Left renal pelvis (tissue), 4 donors: ENCODE data around the gene HSFX1. TPM values are rescaled to one million over a fixed set of nuclear protein-coding genes. Genes with fewer than 3 reads are reported as not detected.

Experiments
- DNase-seq, 4 donors: peaks; one replicate each; pipeline ENCODE4 v3.0.0-alpha.2; 2013; ENCODE audit warnings: low read depth in 4 of 4, low spot score in 3 of 4
- polyA plus RNA-seq, 4 donors: library from polyadenylated mRNA; unstranded; fragments of 120-200 nt; gene quantifications; one replicate each; pipeline ENCODE4 v1.2.1, GENCODE V29; 2013; ENCODE audit not compliant: insufficient read length in 4 of 4

The HSFX1 gene
- polyA plus RNA-seq, 4 donors: 1.6 to 2.5 (median 2.0) TPM

DNA sequence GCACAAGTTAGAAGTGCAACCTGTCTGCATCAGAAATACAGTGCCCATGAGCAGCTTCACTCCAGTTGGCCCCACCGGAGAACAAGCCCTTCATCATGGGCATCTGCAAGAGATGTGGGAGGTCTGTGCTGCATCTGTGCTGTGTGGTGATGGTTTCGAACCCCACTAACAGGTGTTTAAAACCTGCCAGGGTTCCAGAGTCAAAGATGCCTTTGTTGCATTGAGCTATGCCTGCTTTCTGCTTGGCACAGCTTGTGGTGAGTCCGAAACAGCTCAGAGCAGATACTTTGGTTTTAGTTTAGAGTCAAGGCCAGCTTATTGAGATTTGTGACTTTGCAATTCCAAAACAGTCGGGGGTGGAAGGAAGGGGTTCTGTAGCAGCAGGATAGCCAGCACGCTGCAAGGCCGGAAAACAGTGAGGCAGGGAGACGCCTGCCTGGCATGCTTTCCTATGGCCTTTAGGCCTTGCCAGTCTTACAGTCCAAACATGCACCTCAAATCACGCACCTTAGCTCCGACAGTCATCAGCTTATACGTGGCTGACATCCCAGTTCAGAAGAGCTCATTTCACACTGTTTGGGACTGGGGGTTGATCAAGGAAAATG is 29.7 kb downstream of the HSFX1 start:
- no peak for DNase-seq

DNA sequence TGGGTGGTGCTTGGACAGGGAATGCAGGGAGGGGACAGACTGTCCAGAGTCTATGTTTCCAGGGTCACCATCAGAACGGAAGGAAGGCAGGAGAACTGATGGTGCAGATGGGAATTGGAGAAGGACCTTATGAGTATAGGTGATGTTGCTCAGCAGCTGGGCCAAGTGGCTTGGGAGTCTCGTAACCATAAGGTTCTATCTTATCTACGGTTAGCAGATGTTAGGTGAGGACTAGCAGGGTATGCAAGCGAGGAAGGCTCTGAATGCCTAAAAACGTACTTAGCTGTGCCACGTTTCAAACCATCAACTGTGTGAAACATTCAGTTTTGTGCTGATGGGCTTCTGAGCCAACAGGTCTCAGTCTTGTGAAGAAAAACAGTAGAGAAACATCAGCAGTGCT is 30.2 kb downstream of the HSFX1 start:
- no peak for DNase-seq

DNA sequence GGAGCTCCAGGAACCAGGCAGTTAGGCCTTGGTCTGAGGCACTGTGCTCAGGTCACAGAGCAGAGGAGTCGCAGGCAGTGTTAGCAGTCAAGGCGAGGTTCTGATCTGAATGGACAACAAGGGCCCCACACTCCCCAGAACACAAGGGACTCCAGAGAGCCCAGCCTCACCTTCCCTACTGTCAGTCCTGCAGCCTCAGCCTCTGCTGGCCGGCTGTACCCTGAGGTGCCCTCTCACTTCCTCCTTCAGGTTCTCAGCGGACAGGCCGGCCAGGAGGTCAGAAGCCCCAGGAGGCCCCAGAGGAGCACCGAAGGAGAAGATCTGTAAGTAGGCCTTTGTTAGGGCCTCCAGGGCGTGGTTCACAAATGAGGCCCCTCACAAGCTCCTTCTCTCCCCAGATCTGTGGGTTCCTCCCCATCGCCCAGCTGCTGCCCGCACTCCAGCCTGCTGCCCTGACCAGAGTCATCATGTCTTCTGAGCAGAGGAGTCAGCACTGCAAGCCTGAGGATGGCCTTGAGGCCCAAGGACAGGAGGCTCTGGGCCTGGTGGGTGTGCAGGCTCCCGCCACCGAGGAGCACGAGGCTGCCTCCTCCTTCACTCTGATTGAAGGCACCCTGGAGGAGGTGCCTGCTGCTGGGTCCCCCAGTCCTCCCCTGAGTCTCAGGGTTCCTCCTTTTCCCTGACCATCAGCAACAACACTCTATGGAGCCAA is 34.0 kb downstream of the HSFX1 start:
- DNase-seq: no peak

DNA sequence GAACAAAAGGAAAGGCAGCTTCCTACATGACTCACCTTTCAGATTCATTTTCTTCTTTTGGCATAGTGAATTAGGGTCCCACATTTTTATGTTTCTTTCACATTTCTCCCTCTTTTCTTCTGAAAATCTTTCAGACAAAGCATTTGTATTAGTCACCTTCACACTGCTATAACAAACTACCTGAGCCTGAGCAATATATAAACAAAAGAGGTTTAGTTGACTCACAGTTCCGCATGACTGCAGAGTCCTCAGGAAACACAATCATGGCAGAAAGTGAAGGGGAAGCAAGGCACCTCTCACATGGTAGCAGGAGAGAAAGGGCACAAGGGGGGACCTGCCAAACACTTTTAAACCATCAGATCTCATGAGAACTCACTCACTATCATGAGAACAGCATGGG is 44.8 kb downstream of the HSFX1 start:
- no peak for DNase-seq

DNA sequence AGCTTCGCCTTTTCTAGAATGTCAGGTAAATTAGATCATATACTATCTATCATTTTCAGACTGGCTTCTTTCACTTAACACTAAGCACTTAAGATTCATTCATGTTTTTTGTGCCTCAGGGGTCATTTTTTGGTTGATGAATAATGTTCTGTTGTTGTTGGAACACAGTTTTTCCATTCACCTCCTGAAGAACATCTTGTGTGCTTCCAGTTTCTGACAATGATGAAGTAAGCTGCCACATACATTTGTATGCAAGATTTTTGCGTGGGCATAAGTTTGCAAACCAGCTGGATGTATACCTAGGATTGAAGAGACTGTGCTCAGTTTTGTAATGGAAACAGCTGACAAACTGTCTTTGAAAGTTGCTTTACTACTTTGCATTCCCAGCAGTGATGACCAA is 45.5 kb downstream of the HSFX1 start:
- DNase-seq: no peak

DNA sequence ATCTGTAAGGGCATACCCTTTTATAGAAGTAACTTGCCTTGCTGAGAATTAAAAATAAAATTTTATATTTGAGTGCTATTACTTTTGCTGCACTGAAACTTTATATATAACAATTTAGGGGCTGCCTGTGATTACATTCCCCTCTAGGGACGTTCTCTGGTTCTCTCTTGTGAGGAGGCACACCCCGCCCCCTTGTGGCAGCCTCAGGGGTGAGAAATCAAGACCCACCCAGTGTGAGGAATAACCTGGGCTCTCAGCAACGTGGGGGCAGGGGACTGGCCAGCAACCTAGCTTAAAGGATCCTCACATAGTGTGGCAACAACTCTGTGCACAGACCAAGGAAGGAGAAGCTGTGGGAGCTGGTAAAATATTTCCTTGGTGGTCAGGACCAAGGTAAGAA is 51.6 kb downstream of the HSFX1 start:
- no peak for DNase-seq

Other genes with a start within 250 kb of the HSFX1 start
- gene EOLA1, start 233.1 kb upstream of the HSFX1 start, polyA plus RNA-seq: 10 to 100 TPM; 16.3 to 23.2 (median 21.4) TPM
- under 1 TPM in 1 of 4 donors, not detected in 3; 0.15 TPM for gene HSFX3, start 224.1 kb upstream of the HSFX1 start, polyA plus RNA-seq
- gene MAGEA9B, start 186.6 kb upstream of the HSFX1 start, polyA plus RNA-seq: not detected
- under 1 TPM in 2 of 4 donors, not detected in 2; 0.46 to 0.78 TPM for gene HSFX2, start 178.8 kb upstream of the HSFX1 start, polyA plus RNA-seq
- 10 to 100 TPM; 40.8 to 57.4 (median 47.5) TPM for gene TMEM185A, start 142.3 kb upstream of the HSFX1 start, polyA plus RNA-seq
- gene MAGEA11, start 62.0 kb upstream of the HSFX1 start, polyA plus RNA-seq: under 1 TPM in 1 of 4 donors, not detected in 3; 0.05 TPM
- gene MAGEA9, start 7.9 kb downstream of the HSFX1 start, polyA plus RNA-seq: not detected
- gene MAGEA8, start 107.1 kb downstream of the HSFX1 start, polyA plus RNA-seq: under 1 TPM; 0.10 to 0.41 (median 0.18) TPM
- gene HSFX4, start 155.5 kb downstream of the HSFX1 start, polyA plus RNA-seq: under 1 TPM in 2 of 4 donors, not detected in 2; 0.17 to 0.20 TPM
- gene EOLA2, start 164.4 kb downstream of the HSFX1 start, polyA plus RNA-seq: 10 to 100 TPM; 23.7 to 35.7 (median 27.7) TPM